Right lobe of liver (tissue), 6 donors: ENCODE data around the gene ADPRHL1. TPM values are rescaled to one million over a fixed set of nuclear protein-coding genes. Genes with fewer than 3 reads are reported as not detected.

ENCODE experiments used
- ATAC-seq, 4 donors: fragments of 200-7000 bp; cut with Tn5 transposase; one replicate each; pipeline ENCODE4 v1.9.1; 2020; ENCODE audit warnings: mild to moderate bottlenecking in 4 of 4, moderate library complexity in 4 of 4
- DNase-seq, 3 donors: peaks; one replicate each; pipeline ENCODE4 v3.0.0-alpha.2; 2020
- H3K27ac ChIP-seq, 3 donors: fragments of 200-600 bp; one replicate each; pipeline ENCODE4 v1.8.0; 2022
- H3K27me3 ChIP-seq, 2 donors: fragments of 200-600 bp; one replicate each; pipeline ENCODE4 v1.8.0; 2022
- H3K36me3 ChIP-seq, 4 donors: fragments of 200-600 bp; sonication (generic) in 1 of 4; one replicate each; pipeline versions ENCODE4 v1.5.1 to v1.8.0; 2017 to 2022; ENCODE audit warnings: control low read depth in 1 of 4
- H3K4me1 ChIP-seq, 4 donors: fragments of 200-600 bp; sonication (generic) in 1 of 4; one replicate each; pipeline versions ENCODE4 v1.5.1 to v1.8.0; 2017 to 2022; ENCODE audit warnings: control low read depth in 1 of 4
- H3K4me3 ChIP-seq, 3 donors: fragments of 200-600 bp; one replicate each; pipeline ENCODE4 v1.8.0; 2022
- H3K9me3 ChIP-seq, 4 donors: fragments of 200-600 bp; sonication (generic) in 1 of 4; one replicate each; pipeline versions ENCODE4 v1.5.1 to v1.8.0; 2017 to 2022; ENCODE audit warnings: control low read depth in 1 of 4
- POLR2A ChIP-seq: fragments of 450-650 bp; IDR thresholded peaks from one replicate; pipeline ENCODE4 v1.6.1; 2017; ENCODE audit warnings: antibody characterized with exemption, mild to moderate bottlenecking
- WGBS: methylation state at CpG from one replicate; pipeline ENCODE4 v1.1.6; 2018; ENCODE audit warnings: low coverage, low lambda C conversion rate; ENCODE audit not compliant: insufficient coverage; ENCODE audit errors: missing lambda C conversion rate; 5-methylcytosine and 5-hydroxymethylcytosine counted together
- intact Hi-C, 2 donors: fragments of 100-400 bp; cut with DNase I; formaldehyde crosslinking; loops; one replicate each; pipeline versions ENCODE4 v1.11.2 to v1.14.1; 2022
- total RNA-seq, 6 experiments: library from RNA; depleted of rRNA in 2 of 6; stranded (reverse); fragments of >200 nt in 2 of 6; fragmentation: NEBNext Ultra II Directional in 3 of 6; extraction: Animal tissue kit (Norgen Biotek cat#: 25700) in 3 of 6; gene quantifications; one replicate each; pipeline versions ENCODE4 v1.1.0 to v1.2.4, GENCODE V29; 2016 to 2023
- TF ChIP-seq, protein P1 (sequence below), 4 donors: fragments of 200-600 bp in 3 of 4; fragments of 450-650 bp in 1 of 4; IDR thresholded peaks; one replicate each; pipeline versions ENCODE4 v1.5.1 to v1.8.0; 2016 to 2022; ENCODE audit warnings: antibody characterized with exemption in 4 of 4, mild to moderate bottlenecking in 2 of 4
- donor health status: DM: no; HTN: yes; CAD: no.
- donor health status: DM: no; HTN: no; CAD: no.
- donor health status: DM: no; HTN: no; CAD: no.
- donor health status: DM: no; HTN: yes; CAD: no.
- donor health status: DM: no; HTN: yes; CAD: no.

The ADPRHL1 gene
- total RNA-seq, 6 experiments from 2014 or later = 0.37 to 1.7 (median 1.1) TPM

GRCh38 chr13:113356596-113356995, 96.7 kb downstream of the ADPRHL1 start:
- H3K4me1 ChIP-seq = peaks cover 0 to 15% (median 0%) of the 10 kb centered on the region in 4 donors
- no peaks in the 10 kb centered on the region for H3K27me3 ChIP-seq
- 52% methylated on average over 3 of the region's 4 CpGs for WGBS
- H3K27ac ChIP-seq = no peak overlapping the region
- H3K36me3 ChIP-seq = peaks cover 0 to 32% (median 0%) of the 10 kb centered on the region in 4 donors
- H3K9me3 ChIP-seq = no peaks in the 10 kb centered on the region
- H3K4me3 ChIP-seq = no peak overlapping the region
- TF ChIP-seq, protein P1, sequence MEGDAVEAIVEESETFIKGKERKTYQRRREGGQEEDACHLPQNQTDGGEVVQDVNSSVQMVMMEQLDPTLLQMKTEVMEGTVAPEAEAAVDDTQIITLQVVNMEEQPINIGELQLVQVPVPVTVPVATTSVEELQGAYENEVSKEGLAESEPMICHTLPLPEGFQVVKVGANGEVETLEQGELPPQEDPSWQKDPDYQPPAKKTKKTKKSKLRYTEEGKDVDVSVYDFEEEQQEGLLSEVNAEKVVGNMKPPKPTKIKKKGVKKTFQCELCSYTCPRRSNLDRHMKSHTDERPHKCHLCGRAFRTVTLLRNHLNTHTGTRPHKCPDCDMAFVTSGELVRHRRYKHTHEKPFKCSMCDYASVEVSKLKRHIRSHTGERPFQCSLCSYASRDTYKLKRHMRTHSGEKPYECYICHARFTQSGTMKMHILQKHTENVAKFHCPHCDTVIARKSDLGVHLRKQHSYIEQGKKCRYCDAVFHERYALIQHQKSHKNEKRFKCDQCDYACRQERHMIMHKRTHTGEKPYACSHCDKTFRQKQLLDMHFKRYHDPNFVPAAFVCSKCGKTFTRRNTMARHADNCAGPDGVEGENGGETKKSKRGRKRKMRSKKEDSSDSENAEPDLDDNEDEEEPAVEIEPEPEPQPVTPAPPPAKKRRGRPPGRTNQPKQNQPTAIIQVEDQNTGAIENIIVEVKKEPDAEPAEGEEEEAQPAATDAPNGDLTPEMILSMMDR (IDR thresholded peaks at IDR 0.05) = no peak
- TF ChIP-seq POLR2A = no peak
- DNase-seq (no peak), ATAC-seq (no peak)
- intact Hi-C loops = no loop called here

DNA sequence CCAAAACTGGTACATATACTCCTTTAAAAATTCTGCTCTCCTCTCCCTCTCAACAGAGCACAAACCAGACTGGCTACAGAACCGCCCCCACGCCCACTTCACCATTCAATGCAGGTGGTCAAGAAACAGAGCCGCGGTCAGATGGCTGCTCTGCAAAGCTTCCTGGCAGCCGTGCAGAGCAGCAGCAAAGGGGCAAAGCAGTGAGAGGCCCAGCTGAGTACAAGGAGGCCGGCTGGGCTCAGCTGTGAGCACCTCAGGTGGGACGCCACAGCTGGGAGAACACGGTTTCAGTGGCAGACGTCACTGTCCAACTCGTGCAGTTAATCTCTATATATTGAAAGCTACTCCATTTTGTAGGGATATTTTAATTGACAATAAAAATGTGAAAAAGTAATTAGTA, 97.7 kb downstream of the ADPRHL1 start:
- ATAC-seq (no peak), DNase-seq (no peak)
- peaks cover 0 to 41% (median 0%) of the 10 kb centered on the region in 4 donors for H3K36me3 ChIP-seq
- intact Hi-C loops = no loop called here
- WGBS = 97% methylated on average over 9 of the region's 10 CpGs
- H3K27ac ChIP-seq = no peak overlapping the region
- H3K9me3 ChIP-seq = no peaks in the 10 kb centered on the region
- H3K4me1 ChIP-seq = peaks cover 0 to 6% (median 0%) of the 10 kb centered on the region in 4 donors
- no peaks in the 10 kb centered on the region for H3K27me3 ChIP-seq
- H3K4me3 ChIP-seq = no peak overlapping the region
- TF ChIP-seq, protein P1 (IDR thresholded peaks at IDR 0.05) = no peak
- TF ChIP-seq POLR2A = no peak

DNA sequence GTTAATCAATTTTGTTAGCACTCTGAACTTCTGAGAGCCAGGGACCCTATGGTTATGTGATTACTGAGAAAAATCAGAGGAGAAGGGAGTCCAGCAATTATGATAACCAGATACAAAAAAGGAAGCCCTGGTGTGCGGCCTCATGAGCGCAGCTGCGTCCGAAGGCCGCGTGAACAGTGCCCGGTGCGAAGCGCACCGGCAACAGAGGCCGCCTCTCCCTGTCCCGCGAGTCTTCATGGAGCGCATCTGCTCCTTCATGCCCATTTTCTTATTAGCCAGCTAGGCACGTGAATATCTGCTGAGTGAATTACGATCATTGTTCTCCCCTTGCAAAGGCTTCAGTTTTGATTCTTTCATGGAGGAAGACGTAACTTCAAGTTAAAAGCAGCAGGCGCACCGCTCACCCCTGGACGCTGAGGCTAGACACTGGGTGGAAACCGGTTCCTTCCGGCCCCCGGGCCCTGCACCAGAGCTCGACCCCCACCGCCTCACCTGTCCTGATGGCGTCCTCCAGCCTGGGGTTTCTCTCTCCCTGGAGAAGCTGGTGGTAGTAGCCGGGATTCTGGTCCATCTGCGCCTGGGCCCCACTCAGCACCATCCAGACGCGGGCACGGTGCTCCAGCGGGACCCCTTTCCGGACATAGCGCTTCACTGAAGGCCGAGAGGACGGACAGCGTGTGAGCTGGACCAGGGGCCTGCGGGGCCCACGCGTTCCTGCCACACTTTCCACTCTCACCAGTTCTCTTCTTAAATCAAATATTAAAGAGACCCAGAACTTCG, 98.3 kb downstream of the ADPRHL1 start:
- Histone ChIP-seq H3K4me3 (no peak overlapping the region), H3K27me3 (no peaks in the 10 kb centered on the region), H3K27ac (no peak overlapping the region), H3K4me1 (no peaks in the 10 kb centered on the region), H3K9me3 (no peaks in the 10 kb centered on the region), H3K36me3 (peaks cover 0 to 41% (median 0%) of the 10 kb centered on the region in 4 donors)
- 89% methylated on average over 9 of the region's 41 CpGs for WGBS
- ATAC-seq = no peak
- TF ChIP-seq, protein P1 (IDR thresholded peaks at IDR 0.05) = no peak
- no peak for TF ChIP-seq POLR2A
- intact Hi-C loops = no loop called here
- DNase-seq = peak in 1 of 3 donors; percentile 44

- WGBS = 86% methylated on average over 10 of the region's 12 CpGs
- peaks cover 0 to 50% (median 1%) of the 10 kb centered on the region in 4 donors for H3K36me3 ChIP-seq
- no peak for DNase-seq
Observed at GRCh38 chr13:113353254-113353653, 100.0 kb downstream of the ADPRHL1 start.

More at GRCh38 chr13:113353254-113353653, 100.0 kb downstream of the ADPRHL1 start:
- H3K4me1 ChIP-seq = no peaks in the 10 kb centered on the region
- H3K9me3 ChIP-seq = no peaks in the 10 kb centered on the region
- no peaks in the 10 kb centered on the region for H3K27me3 ChIP-seq
- no peak for TF ChIP-seq POLR2A
- TF ChIP-seq, protein P1 (IDR thresholded peaks at IDR 0.05) = no peak
- intact Hi-C loops = no loop called here
- ATAC-seq = no peak
- H3K27ac ChIP-seq = no peak overlapping the region
- no peak overlapping the region for H3K4me3 ChIP-seq
